GM12878 (cell line): ENCODE results near the gene PRKG1.

ENCODE experiments used
- CEBPB ChIP-seq, 2 experiments: fragments of 150-350 bp in 1 of 2; IDR thresholded peaks; 2 replicates each; pipeline ENCODE4 v1.6.1; 2012 to 2014; ENCODE audit warnings: low read depth in 2 of 2, low read length in 2 of 2, borderline replicate concordance in 1 of 2, inconsistent platforms in 1 of 2
- CTCF ChIP-seq, 3 experiments: IDR thresholded peaks in 2 of 3; conservative IDR thresholded peaks in 1 of 3; 2 replicates each; pipeline ENCODE4 v1.5.1; 2011; ENCODE audit warnings: low read depth in 3 of 3, low read length in 3 of 3, mild to moderate bottlenecking in 3 of 3, control low read depth in 2 of 3, moderate library complexity in 2 of 3, inconsistent platforms in 1 of 3, mixed read lengths in 1 of 3; ENCODE audit not compliant: control insufficient read depth in 2 of 3, insufficient read depth in 1 of 3; ENCODE audit errors: extremely low read depth in 1 of 3
- REST ChIP-seq: IDR thresholded peaks from 2 replicates; pipeline ENCODE4 v1.6.1; 2012; ENCODE audit warnings: mild to moderate bottlenecking, low read depth, low read length

GRCh38 chr10:52194191-52194590, 1119.9 kb downstream of the PRKG1 start:
- no peak for TF ChIP-seq REST
- no peak for TF ChIP-seq CTCF (IDR thresholded peaks at IDR 0.05 in 2 of 3, conservative IDR thresholded peaks at IDR 0.05 in 1 of 3; ENCODE audit: control insufficient read depth in 2 of 3, extremely low read depth in 1 of 3, insufficient read depth in 1 of 3, low read depth in 3 of 3, low read length in 3 of 3)
- no peak for TF ChIP-seq CEBPB (IDR thresholded peaks at IDR 0.05; ENCODE audit: borderline replicate concordance in 1 of 2, low read depth in 2 of 2, low read length in 2 of 2)
